Tibial nerve (tissue), 4 donors: ENCODE data around the gene WFDC5. TPM values are rescaled to one million over a fixed set of nuclear protein-coding genes. Genes with fewer than 3 reads are reported as not detected.

ENCODE experiments used
- DNase-seq, 2 donors: peaks; one replicate each; pipeline ENCODE4 v3.0.0-alpha.2; 2019; ENCODE audit warnings: low spot score in 2 of 2
- H3K27ac ChIP-seq, 4 donors: fragments of 200-600 bp; sonication (generic) in 3 of 4; one replicate each; pipeline ENCODE4 v1.5.1; 2017 to 2019; ENCODE audit warnings: mild to moderate bottlenecking in 1 of 4
- H3K27me3 ChIP-seq, 2 donors: fragments of 200-600 bp; sonication (generic) in 1 of 2; one replicate each; pipeline versions ENCODE4 v1.5.1 to v1.6.0; 2017 to 2019
- H3K36me3 ChIP-seq, 3 donors: fragments of 200-600 bp; sonication (generic); one replicate each; pipeline ENCODE4 v1.5.1; 2018 to 2019
- H3K4me1 ChIP-seq, 4 donors: fragments of 200-600 bp; sonication (generic) in 3 of 4; one replicate each; pipeline ENCODE4 v1.5.1; 2017 to 2019
- H3K4me3 ChIP-seq, 4 donors: fragments of 200-600 bp; sonication (generic) in 3 of 4; one replicate each; pipeline ENCODE4 v1.5.1; 2017 to 2019; ENCODE audit warnings: mild to moderate bottlenecking in 1 of 4, moderate library complexity in 1 of 4
- H3K9me3 ChIP-seq, 4 donors: fragments of 200-600 bp; sonication (generic) in 3 of 4; one replicate each; pipeline ENCODE4 v1.5.1; 2017 to 2019
- CTCF ChIP-seq, 5 experiments: fragments of 200-600 bp in 3 of 5; fragments of 450-650 bp in 2 of 5; sonication (generic) in 3 of 5; IDR thresholded peaks; one replicate each; pipeline ENCODE4 v1.5.1; 2016 to 2019; ENCODE audit warnings: antibody characterized with exemption in 5 of 5, mild to moderate bottlenecking in 3 of 5, moderate library complexity in 2 of 5
- EP300 ChIP-seq, 2 donors: sonication (generic); formaldehyde crosslinking; IDR thresholded peaks; one replicate each; pipeline ENCODE4 v1.6.1; 2017; ENCODE audit warnings: antibody characterized with exemption in 2 of 2, mild to moderate bottlenecking in 1 of 2
- POLR2A ChIP-seq, 2 donors: fragments of 450-650 bp; IDR thresholded peaks; one replicate each; pipeline ENCODE4 v1.6.1; 2017; ENCODE audit warnings: antibody characterized with exemption in 2 of 2, mild to moderate bottlenecking in 2 of 2, moderate library complexity in 2 of 2
- WGBS, 2 donors: methylation state at CpG; one replicate each; pipeline ENCODE4 v1.1.5; 2018; 5-methylcytosine and 5-hydroxymethylcytosine counted together
- total RNA-seq, 4 donors: library from RNA; depleted of rRNA; stranded (reverse); fragments of >200 nt; gene quantifications; one replicate each; pipeline ENCODE4 v1.1.0, GENCODE V29; 2016

The WFDC5 gene
- total RNA-seq, 4 donors from 2014 or later: not detected

- H3K36me3 ChIP-seq: peaks cover 0 to 18% (median 0%) of the 10 kb centered on the region in 3 donors
- no peak overlapping the region for H3K27ac ChIP-seq
- H3K4me1 ChIP-seq: peaks cover 0 to 9% (median 0%) of the 10 kb centered on the region in 4 donors
- TF ChIP-seq CTCF (IDR thresholded peaks at IDR 0.05) (no peak), POLR2A (IDR thresholded peaks at IDR 0.05) (no peak), EP300 (IDR thresholded peaks at IDR 0.05) (no peak)
- WGBS, 2 donors: 94 to 98% methylated on average over 6 of the region's 6 CpGs
- no peak for DNase-seq
- no peaks in the 10 kb centered on the region for H3K9me3 ChIP-seq
- no peak overlapping the region for H3K4me3 ChIP-seq
- no peaks in the 10 kb centered on the region for H3K27me3 ChIP-seq
Observed at GRCh38 chr20:45070932-45071632, 43.9 kb downstream of the WFDC5 start.

- no peak for DNase-seq
- H3K9me3 ChIP-seq: no peaks in the 10 kb centered on the region
- no peak overlapping the region for H3K4me3 ChIP-seq
- H3K27me3 ChIP-seq: no peaks in the 10 kb centered on the region
- no peak overlapping the region for H3K27ac ChIP-seq
- TF ChIP-seq EP300 (IDR thresholded peaks at IDR 0.05) (no peak), CTCF (IDR thresholded peaks at IDR 0.05) (no peak), POLR2A (IDR thresholded peaks at IDR 0.05) (no peak)
- WGBS, 2 donors: 82 to 87% methylated on average over 1 of the region's 1 CpG
- H3K36me3 ChIP-seq: peaks cover 0 to 3% (median 0%) of the 10 kb centered on the region in 3 donors
- H3K4me1 ChIP-seq: peaks cover 0 to 9% (median 0%) of the 10 kb centered on the region in 4 donors
Observed at GRCh38 chr20:45069261-45069660, 45.7 kb downstream of the WFDC5 start.

DNA sequence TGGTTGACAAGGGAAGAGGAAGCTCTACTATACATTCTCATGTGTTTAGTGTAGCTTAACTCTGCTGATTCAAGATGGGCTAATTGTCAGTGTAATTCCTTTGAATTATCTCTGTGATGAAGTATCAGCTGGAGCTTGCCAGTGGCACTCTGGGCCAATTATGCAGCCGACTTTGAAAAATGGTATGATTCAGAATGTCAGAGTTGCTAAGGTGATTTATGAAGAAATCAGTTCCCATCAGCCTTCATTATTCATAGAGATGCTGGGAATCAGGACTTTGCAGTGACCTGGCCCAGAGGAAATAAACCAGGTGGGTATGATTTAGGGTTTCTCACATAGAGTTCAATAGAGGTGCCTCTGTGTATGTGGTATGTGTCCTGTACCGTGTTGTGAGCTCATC is 47.4 kb downstream of the WFDC5 start:
- no peak for DNase-seq
- WGBS, 2 donors: 68 to 81% methylated on average over 2 of the region's 2 CpGs
- H3K27ac ChIP-seq: no peak overlapping the region

DNA sequence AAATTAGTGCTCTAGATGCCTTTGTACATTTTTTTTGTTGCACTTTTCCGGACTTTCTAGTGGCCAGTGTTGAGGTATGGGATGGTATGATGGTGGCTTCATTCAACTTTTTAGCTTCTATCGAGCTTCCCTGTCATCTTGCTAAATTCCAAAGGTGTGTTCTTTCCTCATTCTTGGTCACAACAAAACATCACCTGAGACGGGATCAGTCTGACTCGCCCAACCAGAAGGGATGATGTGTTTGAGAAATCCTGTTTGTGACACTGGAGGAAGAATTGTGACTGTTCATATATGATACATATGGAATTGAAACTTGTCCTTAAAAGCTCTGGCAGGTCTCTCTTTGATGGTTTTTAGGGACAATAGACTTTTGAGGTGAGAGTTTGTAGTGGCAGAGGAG is 47.9 kb downstream of the WFDC5 start:
- no peak overlapping the region for H3K4me3 ChIP-seq
- H3K27me3 ChIP-seq: no peaks in the 10 kb centered on the region
- H3K27ac ChIP-seq: no peak overlapping the region
- TF ChIP-seq CTCF (IDR thresholded peaks at IDR 0.05) (no peak), EP300 (IDR thresholded peaks at IDR 0.05) (no peak), POLR2A (IDR thresholded peaks at IDR 0.05) (no peak)
- peaks cover 0 to 9% (median 0%) of the 10 kb centered on the region in 4 donors for H3K4me1 ChIP-seq
- no peak for DNase-seq
- H3K9me3 ChIP-seq: no peaks in the 10 kb centered on the region
- no peaks in the 10 kb centered on the region for H3K36me3 ChIP-seq
- 95 to 98% methylated on average over 4 of the region's 4 CpGs for WGBS, 2 donors

More for the DNA sequence above, 47.4 kb downstream of the WFDC5 start:
- Histone ChIP-seq H3K27me3 (no peaks in the 10 kb centered on the region), H3K36me3 (no peaks in the 10 kb centered on the region), H3K4me3 (no peak overlapping the region), H3K4me1 (peaks cover 0 to 9% (median 0%) of the 10 kb centered on the region in 4 donors), H3K9me3 (no peaks in the 10 kb centered on the region)
- TF ChIP-seq CTCF (IDR thresholded peaks at IDR 0.05): no peak
- TF ChIP-seq EP300 (IDR thresholded peaks at IDR 0.05): no peak
- no peak for TF ChIP-seq POLR2A (IDR thresholded peaks at IDR 0.05)

DNA sequence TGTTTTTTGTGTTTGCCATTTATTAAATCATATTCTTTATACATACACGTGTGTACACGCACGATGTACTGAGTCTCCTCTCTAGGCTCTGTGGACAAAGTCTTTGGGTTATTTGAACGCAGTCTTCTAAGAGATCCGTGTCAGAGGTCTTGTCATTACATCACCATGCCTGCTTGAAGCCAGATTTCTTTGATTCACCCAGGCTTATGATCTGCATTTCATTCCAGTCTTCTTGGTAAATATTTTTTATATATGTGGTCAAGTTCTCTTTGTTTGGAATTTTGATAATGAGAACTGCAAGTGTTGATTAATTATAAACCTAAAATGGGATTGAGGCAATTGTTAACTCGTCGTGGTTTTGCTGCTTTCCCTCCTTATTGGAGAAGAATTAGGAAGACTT is 48.6 kb downstream of the WFDC5 start:
- H3K9me3 ChIP-seq: no peaks in the 10 kb centered on the region
- no peak overlapping the region for H3K4me3 ChIP-seq
- H3K36me3 ChIP-seq: no peaks in the 10 kb centered on the region
- WGBS, 2 donors: 63 to 69% methylated on average over 7 of the region's 7 CpGs
- no peaks in the 10 kb centered on the region for H3K27me3 ChIP-seq
- no peak overlapping the region for H3K27ac ChIP-seq
- peaks cover 0 to 10% (median 0%) of the 10 kb centered on the region in 4 donors for H3K4me1 ChIP-seq
- TF ChIP-seq EP300 (IDR thresholded peaks at IDR 0.05) (no peak), POLR2A (IDR thresholded peaks at IDR 0.05) (no peak), CTCF (IDR thresholded peaks at IDR 0.05) (no peak)
- DNase-seq: no peak
